Measurements from ENCODE around the gene GSTO2. TPM values are rescaled to one million over a fixed set of nuclear protein-coding genes. Genes with fewer than 3 reads are reported as not detected.
"Not testable (repeated sequence)": the region's sequence is repeated elsewhere in the genome, so short reads cannot be mapped to it uniquely, and the experiment has no call there.

Gene GSTO2
- total RNA-seq = 1 to 10 TPM; 1.3 to 1.6 TPM

DNA sequence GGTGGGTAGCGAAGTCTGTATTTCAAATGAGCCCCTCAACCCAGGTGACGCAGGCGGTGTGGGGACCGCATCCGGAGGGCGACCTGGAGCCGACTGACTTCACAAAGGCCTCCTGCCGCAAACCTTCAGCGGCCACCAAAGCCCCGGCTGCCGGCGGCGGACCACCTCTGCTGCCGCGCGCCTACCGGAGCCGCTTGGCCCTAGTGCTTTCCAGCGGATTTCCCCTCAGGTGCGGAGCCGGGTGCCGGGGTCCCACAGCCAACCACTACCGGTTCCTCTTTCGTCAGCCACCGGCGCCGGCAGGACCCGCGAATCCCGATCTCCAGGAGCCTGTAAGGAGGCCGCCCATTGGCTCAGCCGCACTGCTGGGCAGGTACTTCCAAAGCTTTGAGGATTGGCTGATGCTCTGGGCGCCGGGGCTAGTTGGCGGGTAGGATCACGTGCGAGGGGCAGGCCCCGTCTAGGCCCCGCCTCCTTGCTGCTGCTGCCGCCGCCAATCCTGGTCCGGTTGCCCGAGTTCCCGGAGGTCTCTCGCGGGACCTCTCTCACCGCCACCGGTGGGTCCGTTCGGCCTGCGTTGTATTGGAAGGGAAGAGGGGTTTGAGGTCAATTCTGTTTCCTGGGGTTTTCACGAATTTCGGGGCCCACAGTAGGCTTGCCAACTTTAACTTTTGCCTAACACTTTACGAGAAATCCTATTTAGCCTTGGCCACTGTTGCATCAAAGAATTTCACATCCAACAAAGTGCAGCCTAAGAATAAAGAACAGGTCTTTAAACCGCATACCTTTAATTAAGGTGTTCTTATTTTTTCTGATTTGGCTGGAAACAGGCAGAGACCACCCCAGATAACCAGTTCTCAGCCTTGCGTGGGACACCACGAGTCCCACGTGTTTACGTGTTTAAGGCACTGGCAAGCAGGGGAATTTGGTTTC lies at the start of gene GSTO2:
Gene GSTO2, plus strand, starts transcription at position 472 of the 933 bp plus-strand sequence. CDS start 5,732 bp downstream, outside the sequence.
- POLR2A ChIA-PET = interaction anchor here (0.6 to 3.6 kb wide), 7 partner anchors 8 to 379 kb away, joined by 3 to 45 read pairs (median 4); partner anchors contain the start of genes GSTO1 and ITPRIP
- CTCF ChIA-PET = interaction anchor here (0.9 to 1.7 kb wide), 3 partner anchors 23 to 85 kb away, joined by 4 to 5 read pairs (median 4); partner anchors contain the start of gene CFAP58

- ChIA-PET POLR2A (no interaction called here), CTCF (no interaction called here)
These were observed 48.5 kb upstream of the GSTO2 start for GRCh38 chr10:104220522-104220921.

DNA sequence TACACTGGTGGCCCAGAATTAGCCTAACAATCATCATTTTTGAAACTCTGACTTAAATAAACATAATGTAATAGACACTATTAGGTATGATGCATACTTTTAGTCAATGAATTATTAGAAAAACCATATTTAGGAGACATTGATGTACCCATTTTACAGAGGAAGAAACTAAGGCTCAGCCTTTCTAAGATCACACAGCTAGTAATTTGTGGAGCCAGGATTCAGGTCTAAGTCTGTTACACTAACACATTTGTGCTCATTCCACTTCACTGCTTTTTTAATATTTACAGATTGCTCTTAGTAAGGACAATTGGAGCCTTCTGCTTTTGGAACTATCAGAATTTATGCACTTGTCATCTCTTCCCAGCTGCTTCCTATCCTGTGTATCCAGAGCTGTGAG lies 45.7 kb upstream of the GSTO2 start:
- POLR2A ChIA-PET = no interaction called here
- CTCF ChIA-PET = no interaction called here

DNA sequence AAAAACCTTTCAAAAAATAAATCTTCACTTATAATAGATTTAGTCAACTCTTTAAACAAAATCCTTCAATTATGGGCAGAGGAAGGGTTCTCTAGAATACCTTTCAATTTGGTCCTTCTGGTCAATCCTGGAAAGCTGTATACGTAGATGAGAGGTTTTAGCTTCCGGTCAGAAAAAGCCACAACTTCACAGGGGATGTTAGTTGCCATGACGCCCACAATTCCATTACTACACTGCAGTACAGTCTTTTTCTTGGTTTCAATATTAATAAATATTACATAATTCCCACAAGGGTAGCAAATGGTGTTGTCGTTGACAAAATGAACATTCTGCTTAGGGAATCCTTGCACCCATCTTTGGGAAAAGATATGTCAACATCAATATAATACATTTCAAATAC lies 38.5 kb upstream of the GSTO2 start:
- ChIA-PET POLR2A (no interaction called here), CTCF (interaction anchor here (0.6 kb wide), 1 partner anchor 235 kb away, joined by 3 read pairs; no protein-coding TSS in a partner anchor)

GRCh38 chr10:104231784-104232612 lies 37.0 kb upstream of the GSTO2 start, which contains the start of gene CFAP43:
Gene CFAP43 (minus strand): TSS chr10:104232364. CDS start chr10:104232246, 118 bp downstream.
- POLR2A ChIA-PET = interaction anchor here (0.8 kb wide), 1 partner anchor 23 kb away, joined by 3 read pairs; the partner anchor contains the start of gene GSTO1

DNA sequence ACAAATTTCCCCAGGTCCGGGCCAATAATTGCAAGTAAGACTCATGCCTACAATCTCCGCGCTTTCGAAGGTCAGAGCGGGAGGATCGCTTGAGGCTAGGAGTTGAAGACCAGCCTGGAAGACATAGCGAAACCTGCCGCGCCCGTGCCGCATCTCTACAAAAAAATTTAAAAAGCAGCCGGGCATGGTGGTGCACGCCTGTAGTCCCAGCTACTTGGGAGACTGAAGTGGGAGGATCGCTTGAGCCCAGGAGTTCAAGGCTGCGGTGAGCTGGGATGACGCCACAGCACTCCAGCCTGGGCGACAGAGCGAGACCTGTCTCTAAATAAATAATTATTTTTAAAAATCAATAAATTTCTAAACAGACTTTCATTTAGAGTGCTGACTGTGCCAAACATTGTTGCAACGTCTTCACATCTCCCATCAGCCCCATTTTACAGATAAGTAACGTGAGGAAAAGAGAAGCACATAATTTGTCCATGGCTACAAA lies 36.3 kb upstream of the GSTO2 start:
- CTCF ChIA-PET = interaction anchor here (1.0 kb wide), 1 partner anchor 15 kb away, joined by 3 read pairs; no protein-coding TSS in a partner anchor

More at GRCh38 chr10:104231784-104232612, 37.0 kb upstream of the GSTO2 start, which contains the start of gene CFAP43:
- CTCF ChIA-PET = no interaction called here

DNA sequence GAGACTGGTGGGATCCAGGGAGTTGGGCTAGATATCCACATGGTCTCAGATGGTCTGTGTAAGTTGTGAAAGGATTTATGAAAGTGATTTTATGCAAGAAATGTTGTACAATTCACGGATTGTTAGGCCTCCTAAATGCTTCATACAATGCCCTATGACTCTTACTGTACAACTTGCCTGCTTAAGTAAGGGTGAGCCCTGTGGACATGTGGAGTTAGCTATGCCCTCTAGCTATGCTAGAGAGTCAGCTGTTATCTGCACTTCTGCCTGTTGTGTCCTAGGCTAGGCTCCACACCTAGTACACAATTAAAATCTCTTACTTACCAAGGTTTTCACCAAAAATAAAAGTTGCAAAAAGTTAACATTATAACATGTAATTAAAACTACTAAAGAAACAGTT lies 35.2 kb upstream of the GSTO2 start:
- CTCF ChIA-PET = no interaction called here

More for the DNA sequence above, 36.3 kb upstream of the GSTO2 start:
- POLR2A ChIA-PET = no interaction called here

DNA sequence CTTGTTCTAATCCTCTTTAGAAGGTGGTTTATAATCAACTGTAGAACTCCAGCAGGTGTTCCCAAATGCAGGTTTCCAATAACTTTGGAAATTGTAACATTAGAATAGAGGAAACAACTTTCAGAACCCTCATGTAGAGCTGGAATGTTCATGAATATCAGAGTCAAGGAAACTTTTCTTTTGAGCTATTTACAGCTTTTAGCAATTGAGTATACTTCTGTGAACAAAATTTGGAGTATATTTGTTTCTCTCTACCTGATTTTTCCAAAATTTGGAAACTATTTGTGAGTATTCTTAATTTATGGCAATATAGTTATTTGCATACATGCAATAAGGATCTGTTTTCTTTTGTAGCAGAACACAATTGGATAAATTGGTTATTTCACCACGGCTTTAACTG lies 34.0 kb upstream of the GSTO2 start:
- ChIA-PET POLR2A (no interaction called here), CTCF (no interaction called here)

More for the DNA sequence above, 35.2 kb upstream of the GSTO2 start:
- POLR2A ChIA-PET = no interaction called here

DNA sequence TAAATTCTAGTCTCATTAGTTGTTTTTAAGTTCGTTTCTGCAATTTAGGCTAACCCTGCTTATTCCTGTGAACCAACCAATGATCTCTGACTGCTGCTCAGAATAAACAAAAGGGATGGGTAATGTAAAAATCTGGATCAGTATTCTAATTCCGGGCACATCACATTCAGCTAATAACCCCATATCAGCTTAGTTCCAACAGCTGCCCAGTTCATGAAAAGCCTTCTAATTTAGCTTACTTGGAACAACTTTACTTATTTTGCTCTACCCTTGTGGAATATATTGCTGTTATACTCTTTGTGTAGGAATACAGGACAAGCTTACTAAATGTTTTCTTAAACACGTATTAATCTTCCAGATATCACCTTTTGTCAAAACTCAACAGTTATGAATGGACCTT lies 33.2 kb upstream of the GSTO2 start:
- POLR2A ChIA-PET = no interaction called here

DNA sequence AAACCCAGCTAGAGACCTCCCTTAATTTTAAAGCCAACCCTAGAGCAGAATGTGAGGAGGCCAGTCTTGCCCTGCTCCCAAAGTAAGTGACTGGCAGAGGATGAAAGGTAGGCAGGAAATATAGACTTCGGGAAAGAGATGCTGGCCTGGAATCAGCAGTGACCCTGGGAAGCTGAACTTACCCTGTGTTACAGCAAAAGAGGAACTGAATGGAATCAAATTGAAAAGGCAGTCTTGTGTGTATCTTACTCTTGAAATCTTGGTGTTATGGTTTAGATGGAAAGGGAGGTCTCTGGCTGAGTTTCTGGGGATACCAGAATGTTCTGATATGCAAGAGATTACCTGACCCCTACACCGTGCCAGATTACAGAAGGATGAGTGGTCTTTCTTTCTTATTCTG lies 28.9 kb upstream of the GSTO2 start:
- ChIA-PET POLR2A (no interaction called here), CTCF (no interaction called here)

More for the DNA sequence above, 33.2 kb upstream of the GSTO2 start:
- CTCF ChIA-PET = no interaction called here

GRCh38 chr10:104242545-104242944 lies 26.4 kb upstream of the GSTO2 start:
- CTCF ChIA-PET = no interaction called here
- POLR2A ChIA-PET = no interaction called here

DNA sequence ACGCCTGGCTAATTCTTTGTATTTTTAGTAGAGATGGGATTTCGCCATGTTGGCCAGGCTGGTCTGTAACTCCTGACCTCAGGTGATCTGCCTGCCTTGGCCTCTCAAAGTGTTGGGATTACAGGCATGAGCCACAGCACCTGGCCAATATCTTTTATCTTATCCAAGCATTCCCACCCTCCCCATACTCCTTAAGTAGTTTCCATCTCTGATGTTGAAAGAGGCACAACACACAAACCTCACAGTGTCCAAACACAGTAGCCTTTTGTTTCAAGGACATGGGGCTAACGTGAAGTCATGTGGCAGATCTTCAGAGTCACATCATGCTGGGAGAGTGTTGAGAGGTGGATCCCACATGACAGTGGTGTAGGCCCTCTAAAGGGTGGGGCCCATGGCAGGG lies 26.0 kb upstream of the GSTO2 start:
- CTCF ChIA-PET, POLR2A ChIA-PET: not testable (repeated sequence)

DNA sequence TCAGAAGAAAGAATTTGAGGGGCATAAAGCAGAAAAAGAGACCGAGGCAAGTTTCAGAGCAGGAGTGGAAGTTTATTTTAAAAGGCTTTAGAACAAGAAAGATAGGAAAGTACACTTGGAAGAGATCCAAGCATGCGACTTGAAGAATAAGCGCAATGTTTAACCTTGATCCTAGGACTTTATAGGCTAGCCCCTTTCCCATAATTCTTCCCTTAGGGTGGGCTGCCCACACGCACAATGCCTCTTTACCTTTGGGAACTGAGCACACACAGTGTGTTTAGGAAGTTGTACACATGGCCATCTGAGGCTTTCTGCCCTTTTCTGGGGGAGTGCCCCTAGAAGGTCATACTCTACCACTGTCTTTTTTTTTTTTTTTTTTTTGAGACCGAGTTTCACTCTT lies 25.5 kb upstream of the GSTO2 start:
- POLR2A ChIA-PET = no interaction called here
- CTCF ChIA-PET = interaction anchor here (0.7 kb wide), 1 partner anchor 47 kb away, joined by 3 read pairs; no protein-coding TSS in a partner anchor

GRCh38 chr10:104245066-104245632 lies 23.8 kb upstream of the GSTO2 start:
- ChIA-PET CTCF (no interaction called here), POLR2A (interaction anchor here (0.7 kb wide), 1 partner anchor 531 kb away, joined by 3 read pairs; no protein-coding TSS in a partner anchor)

GRCh38 chr10:104246976-104247375 lies 22.0 kb upstream of the GSTO2 start:
- ChIA-PET POLR2A (no interaction called here), CTCF (interaction anchor here (1.6 kb wide), 1 partner anchor 14 kb away, joined by 3 read pairs; no protein-coding TSS in a partner anchor)

GRCh38 chr10:104247513-104248146 lies 21.4 kb upstream of the GSTO2 start:
- ChIA-PET CTCF (interaction anchor here (0.6 to 1.6 kb wide), 2 partner anchors 15 to 1597 kb away, joined by 3 read pairs; no protein-coding TSS in a partner anchor), POLR2A (no interaction called here)

DNA sequence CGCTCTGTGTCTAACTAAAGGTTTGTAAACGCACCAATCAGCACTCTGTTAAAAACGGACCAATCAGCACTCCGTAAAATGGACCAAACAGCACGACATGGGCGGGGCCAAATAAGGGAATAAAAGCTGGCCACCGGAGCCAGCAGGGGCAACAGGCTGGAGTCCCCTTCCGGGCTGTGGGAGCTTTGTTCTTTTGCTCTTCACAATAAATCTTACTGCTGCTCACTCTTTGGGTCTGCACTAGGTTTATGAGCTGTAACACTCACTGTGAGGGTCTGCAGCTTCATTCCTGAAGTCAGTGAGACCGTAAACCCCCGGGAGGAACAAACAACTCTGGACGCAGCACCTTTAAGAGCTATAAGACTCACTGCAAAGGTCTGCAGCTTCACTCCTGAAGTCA lies 20.1 kb upstream of the GSTO2 start:
- CTCF ChIA-PET = interaction anchor here (1.3 kb wide), 1 partner anchor 359 kb away, joined by 5 read pairs; no protein-coding TSS in a partner anchor
- POLR2A ChIA-PET = not testable (repeated sequence)

- CTCF ChIA-PET = interaction anchor here (0.7 kb wide), 1 partner anchor 67 kb away, joined by 3 read pairs; no protein-coding TSS in a partner anchor
- POLR2A ChIA-PET = no interaction called here
These were observed 18.6 kb upstream of the GSTO2 start for GRCh38 chr10:104250371-104250770.

DNA sequence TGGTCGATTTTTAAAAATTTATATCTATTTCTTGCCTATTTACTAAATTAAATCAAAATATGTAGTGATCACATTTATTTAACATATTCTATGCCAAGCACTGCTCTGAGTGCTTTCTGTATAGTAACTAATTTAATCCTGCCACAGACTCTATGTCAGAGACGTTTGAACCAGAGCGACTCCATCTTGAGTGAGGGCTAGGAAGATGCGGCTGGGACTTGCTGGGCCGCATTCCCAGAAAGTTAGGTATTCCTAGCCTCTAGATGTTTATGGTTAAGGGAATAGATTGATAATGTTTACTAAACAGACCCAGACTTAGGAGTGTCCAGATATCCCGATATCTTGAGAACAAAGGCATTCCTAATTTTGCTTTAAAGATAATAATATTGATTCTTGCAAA lies 17.5 kb upstream of the GSTO2 start:
- POLR2A ChIA-PET = no interaction called here
- CTCF ChIA-PET = no interaction called here
